Fibroblast of skin of left quadriceps (primary cell): Measurements from ENCODE around the gene PTPN22.

Source experiments
- DNase-seq, 2 experiments: peaks; one replicate each; pipeline ENCODE4 v3.0.0-alpha.2; 2013; ENCODE audit warnings: low read depth in 2 of 2

PTPN22 gene

DNA sequence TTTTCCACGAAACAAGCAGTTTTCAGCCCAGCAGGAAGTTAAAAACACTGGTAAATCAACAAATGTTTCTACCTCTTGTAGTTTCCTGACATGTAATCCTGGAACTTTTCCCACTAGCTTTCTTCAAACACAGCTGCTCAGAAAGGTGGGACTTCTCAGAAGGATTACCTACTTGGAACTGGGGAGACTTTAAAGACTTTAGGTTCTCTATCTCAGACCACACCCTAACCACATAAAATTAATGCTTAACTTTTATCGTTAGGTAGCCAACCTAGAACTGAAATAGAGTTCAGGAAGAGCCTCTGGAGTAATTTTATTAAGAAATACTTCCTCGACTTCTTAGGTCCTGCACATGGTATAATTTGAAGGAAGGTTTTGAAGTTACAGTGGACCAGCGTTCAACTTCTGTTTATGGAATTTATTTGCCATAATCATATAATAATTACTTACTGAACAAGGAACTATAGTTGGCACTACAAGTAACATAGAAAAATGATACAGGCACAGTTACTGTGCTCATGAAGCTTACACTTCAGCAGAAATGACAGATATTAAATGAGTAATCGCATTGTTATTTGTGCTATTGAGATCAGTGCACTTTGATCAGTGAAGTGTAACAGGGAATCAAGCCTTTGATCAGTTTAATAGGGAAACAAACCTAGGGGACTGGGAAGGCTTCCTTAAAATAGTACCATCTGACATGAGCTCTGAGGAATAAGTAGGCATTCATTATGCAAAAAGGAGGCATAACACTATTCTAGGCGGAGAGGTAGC, 16.1 kb upstream of the PTPN22 start, which contains the start of gene BCL2L15:
Gene BCL2L15 (minus strand): TSS at position 180 of the 774 bp plus-strand sequence. CDS start 206 bp downstream, outside the sequence.
- DNase-seq: no peak

DNA sequence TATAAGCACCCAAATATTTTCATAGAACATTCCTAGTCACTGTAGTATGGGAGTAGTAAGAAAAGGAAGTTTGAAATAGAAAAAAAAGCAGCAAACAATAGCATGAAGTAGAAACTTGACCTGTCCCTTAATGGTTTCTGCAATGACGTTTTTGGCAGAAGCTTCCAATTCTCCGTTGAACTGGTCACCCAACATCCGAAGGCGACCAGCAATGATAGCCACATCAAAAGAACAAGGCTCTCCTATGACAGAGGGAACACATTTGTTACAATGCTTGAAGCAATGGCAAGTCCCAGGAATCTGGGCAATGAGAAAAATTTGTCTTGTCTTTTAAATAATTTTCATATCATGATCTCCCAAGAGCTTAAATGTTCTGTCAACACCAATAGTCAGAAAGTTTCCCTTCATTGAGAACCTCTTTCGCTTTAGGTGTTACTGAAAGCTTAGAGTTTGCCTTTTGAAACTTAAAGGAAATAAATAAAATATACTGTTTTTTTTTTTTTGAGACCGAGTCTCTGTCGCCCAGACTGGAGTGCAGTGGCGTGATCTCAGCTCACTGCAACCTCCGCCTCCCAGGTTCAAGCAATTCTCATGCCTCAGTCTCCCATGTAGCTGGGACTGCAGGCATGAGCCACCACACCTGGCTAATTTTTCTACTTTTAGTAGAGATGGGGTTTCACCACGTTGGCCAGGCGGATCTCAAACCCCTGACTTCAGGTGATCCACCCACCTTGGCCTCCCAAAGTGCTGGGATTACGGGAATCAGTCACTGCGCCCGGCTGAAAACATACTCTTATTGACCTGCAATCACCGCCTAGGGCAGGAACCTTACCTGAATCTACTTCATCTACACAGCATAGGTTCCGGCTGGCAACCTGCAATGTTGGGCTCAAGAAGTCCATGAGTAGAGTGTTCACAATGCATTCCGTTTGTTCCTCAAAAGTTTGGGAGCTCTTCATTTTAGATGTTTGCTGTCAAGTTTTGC, 15.2 kb upstream of the PTPN22 start:
- DNase-seq: no peak

DNA sequence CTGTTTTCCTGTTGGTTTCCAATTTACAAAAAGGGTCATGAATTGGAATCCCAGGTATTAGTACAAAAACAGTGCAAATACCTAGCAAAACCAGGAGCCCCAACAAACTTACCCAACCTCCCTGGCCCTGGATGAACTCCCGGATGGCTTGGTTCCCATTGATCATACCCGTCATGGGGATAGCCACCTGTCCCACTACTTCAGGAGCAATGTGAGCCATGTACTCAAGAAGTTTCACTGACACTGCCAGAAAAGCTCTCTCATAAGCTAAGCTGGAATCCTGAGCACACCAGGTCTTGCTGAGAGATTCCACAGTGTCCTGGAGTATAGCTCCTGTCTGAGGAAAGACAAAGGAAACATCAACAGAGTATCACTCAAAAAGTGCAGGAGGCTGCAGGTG, 10.1 kb upstream of the PTPN22 start:
- DNase-seq: no peak

DNA sequence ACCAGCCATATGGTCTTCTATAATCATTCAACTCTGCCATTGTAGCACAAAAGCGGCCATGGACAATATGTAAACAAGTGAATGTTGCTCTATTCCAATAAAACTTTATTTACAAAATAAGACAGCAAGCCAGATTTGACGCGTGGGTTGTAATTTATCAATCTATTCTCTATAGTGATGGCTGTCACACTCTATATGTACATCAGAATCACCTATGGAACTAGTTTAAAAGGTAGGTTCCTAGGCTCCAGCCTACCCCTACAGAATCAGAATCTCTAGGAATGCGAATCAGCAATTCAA, 8.2 kb upstream of the PTPN22 start:
- DNase-seq: no peak

DNA sequence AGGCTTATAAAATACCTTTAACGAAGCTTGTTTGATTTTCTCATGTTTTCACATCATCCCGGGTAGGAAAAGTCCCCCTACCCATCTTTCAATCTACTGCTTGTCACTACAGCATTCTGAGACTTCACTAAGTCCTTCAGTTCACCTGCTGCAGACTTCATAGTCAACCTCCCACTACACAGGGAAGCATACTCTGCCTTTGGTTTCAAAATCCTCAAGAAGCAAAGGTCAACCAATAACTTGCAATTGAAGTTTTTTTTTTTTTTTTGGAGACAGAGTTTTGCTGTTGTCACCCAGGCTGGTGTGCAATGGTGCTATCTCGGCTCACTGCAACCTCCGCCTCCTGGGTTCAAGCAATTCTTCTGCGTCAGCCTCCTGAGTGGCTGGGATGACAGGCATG, 4.7 kb upstream of the PTPN22 start:
- DNase-seq: no peak

DNA sequence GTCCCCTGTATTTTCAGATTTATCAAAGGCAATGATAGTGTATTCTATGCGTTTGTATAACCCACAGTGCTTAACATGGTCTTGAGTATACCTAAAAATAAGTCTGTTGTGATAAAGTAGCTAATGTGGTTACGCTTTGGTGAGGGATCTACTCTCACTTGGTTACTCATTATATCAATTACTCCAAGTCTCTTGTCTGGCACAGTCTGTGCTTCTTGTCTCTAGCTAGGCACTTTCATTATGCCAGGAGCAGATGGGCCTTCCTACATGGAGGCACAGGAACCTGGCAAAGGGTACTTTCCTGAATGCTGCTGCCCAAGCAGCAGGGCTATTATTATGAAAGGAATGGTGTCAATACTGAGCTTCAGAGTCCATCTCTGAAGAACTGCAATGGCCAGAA, 4.2 kb upstream of the PTPN22 start:
- DNase-seq: no peak

DNA sequence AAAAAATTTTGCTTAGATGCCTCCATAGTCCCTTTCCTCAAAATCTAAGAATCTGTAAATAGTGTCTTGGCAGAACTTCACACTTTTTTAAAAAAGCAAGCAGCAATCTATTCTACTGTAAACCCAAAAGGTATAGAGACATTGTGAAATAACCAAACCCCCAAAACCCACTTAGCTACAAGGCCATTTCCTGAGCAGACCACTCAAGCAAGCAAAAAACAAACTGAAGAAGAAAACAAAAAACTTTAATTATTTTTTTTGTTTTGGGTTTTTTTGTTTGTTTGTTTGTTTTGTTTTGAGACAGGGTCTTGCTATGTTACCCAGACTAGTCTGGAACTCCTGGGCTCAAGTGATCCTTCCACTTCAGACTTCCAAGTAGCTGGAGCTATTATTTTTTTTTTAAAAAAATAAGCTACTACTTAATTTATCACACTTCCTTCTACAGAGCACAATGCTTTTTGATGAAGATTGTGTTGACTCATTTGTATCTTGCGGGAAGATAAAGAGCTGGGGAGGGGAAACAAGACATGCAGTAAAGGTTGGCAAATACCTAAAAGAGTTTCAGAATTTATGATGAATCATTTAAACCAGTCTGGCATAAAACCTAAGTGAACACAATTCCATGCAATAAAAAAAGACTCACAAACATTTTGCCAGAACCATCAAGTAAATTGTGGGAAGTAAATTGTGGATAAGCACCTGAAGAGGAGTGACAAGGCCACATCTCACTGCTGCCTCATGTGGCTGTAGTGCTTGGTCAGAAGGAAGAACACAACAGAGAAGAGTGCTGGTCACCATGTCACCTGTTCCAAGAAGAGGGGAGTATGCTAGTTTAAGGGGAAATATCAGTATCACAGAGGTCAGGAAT, 2.7 kb upstream of the PTPN22 start:
- no peak for DNase-seq

DNA sequence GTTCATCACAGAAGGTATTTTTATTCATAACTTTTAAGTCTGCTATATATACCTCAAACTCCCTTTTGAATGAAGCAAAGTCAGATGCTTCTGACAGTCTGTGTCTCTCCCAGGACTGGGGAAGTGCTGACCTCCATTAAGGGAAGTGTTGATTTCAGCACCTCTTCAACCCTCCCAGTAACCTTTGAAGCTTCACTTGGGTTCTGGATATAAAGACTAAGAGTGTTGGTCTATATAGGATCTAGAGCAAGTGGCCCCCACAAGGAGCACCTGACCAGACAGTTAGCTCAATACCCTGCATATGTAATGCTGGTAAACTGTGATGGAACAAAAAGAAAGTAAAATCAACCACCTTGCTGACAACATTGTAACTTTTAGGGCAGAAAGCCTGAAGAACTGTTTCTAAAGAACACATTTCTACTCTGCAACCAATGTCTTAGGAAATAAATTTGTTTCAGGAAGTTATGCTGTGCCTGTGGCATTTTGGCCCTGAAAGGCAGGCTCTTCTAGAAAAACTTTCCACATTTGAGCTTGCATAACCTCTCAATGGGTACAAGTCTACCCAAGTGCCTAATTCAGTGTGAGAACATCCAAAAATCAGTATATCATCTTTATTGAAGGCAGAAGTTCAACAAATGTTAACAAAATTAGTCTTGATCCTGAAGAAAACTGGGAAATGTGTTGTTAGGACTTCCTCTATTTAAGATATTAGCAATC, 865 bp upstream of the PTPN22 start:
- DNase-seq: no peak

DNA sequence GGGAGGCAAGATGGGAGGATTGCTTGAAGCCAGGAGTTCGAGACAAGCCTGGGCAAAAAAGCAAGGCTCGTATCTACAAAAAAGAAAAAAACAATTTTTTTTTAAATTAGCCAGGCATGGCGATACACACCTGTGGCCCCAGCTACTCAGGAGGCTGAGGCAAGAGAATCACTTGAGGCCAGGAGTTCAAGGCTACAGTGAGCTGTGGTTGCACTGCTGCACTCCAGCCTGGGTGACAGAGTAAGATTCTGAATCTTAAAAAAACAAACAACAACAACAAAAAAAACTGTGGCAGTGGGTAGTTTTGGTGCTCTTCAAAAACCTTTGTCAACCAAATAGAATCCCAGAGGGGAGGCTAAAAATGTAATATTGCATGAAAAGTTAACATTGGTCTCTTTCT, 734 bp downstream of the PTPN22 start:
- no peak for DNase-seq

DNA sequence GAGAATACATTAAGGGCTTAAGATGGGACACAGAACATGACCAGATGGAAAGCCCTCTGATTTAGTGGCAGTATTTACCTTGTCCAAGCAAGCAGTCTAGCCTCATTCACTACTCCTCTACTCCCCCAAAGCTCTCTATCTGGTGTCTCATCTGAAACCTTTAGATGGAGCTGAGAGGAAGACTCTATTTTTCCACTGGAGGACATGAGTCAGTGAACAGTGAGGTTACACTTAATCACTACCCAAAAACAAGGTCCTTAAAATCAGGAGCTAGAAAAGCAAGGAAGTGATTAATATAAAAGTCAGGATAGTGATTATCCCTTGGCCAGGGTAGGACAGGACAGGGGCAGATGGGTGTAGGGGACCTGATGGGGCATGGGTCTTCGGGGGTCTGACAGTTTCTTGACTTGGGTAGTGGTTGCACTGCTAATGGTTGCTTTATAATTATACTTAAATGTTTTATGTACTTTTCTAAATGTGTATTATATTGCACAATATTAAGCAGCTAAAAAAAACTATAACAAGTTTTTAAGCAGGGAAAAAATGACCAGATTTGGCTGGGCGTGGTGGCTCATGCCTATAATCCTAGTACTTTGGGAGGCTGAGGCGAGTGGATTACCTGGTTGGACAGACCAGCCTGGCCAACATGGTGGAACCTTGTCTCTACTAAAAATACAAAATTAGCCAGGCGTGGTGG, 3.0 kb downstream of the PTPN22 start:
- no peak for DNase-seq

DNA sequence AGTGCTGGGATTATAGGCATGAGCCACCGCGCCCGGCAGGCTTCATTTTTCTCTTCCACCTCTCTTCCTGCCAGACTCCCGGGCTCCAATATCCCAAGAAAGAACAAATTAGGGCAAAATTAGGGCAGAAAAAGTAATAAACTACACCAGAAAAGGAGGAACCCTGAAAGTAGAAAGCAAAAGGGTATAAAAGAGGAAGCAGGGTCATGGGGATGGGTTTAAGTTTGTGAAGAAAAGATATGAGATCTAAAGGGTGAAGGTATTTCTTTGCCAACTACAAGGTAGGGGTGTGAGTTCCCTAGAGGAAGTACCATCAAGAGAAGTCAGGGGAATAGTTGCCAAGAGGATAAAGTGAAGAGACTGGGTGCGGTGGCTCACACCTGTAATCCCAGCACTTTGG, 9.9 kb downstream of the PTPN22 start:
- DNase-seq: no peak

DNA sequence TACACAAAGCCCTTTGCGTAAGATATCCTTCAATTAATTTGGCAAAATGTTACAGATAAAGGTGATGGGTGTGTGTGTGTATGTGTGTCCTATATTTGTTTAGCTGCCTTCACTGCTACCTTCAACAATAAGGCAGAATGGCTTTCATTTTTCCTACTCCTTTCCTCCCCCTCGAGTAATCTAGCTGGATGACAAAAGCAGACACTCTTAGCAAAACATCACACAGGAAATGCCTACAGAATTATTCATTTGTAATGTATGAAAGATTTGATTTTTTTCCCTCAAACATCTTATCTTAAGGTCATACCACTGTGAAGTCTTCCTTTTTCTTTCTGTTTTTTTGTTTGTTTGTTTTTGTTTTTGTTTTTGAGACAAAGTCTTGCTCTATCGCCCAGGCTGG, 10.6 kb downstream of the PTPN22 start:
- peak; percentile 62 to 69 for DNase-seq

DNA sequence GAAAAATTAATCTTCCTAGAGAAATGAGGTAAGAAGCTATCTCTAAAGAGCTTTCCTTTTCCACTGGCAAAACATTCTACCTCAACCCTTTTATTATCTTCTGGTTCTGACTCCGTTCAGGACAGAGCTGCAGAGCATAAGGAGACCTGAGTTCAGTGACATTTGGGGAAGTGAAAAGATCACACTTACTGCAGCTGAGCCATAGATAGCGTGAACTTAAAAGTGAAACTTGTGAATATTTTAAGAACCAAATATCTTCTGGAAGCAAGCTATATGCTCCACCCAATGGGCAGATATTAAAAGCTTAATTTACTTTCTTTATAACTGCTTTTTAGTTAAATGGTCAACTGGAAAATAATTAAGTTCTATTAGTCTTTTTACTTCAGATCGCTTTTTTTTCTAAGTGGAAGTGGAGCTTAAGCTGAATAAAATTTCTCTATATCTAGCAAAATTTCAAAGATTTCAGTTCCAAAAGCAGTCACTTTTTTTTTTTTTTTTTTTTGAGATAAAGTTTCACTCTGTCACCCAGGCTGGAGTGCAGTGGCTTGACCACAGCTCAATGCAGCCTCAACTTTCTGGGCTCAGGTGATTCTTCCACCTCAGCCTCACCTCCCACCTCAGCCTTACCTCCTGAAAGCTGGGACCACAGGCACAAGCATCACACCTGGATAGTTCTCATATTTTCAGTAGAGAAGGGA, 11.9 kb downstream of the PTPN22 start:
- DNase-seq: no peak

DNA sequence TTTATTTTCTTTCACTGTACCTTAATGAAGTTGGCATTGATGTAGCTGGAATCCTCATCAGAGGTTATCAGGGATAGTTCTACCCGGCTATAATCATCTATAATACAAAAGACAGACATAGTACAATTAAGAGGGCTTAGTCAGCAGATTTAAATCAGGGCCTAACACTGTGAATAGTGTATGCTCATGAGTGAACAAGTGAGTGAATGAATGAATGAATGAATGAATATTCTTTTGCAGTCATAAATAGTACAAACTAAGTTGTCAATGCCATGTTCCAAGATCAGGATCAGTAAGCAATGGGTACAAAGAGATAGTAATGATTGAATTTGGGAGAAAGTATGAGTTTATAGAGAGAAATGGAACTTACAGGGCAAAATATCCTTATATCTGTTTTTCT, 12.5 kb downstream of the PTPN22 start:
- no peak for DNase-seq

DNA sequence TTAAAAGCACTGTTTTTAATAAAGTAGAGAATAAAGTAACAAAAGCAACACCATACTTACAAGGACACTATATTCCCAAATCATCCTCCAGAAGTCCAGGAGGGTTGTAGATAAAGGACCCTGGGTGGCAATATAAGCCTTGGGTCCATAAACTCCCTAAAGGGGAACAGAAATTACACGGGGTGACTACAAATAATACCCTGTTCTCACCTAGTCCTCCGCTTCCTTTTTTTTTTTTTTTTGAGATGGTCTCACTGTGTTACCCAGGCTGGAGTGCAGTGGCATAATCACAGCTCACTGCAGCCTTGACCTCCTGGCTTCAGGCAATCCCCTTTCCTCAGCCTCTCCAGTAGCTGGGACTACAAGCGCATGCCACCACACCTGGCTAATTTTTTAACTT, 13.1 kb downstream of the PTPN22 start:
- DNase-seq: no peak

DNA sequence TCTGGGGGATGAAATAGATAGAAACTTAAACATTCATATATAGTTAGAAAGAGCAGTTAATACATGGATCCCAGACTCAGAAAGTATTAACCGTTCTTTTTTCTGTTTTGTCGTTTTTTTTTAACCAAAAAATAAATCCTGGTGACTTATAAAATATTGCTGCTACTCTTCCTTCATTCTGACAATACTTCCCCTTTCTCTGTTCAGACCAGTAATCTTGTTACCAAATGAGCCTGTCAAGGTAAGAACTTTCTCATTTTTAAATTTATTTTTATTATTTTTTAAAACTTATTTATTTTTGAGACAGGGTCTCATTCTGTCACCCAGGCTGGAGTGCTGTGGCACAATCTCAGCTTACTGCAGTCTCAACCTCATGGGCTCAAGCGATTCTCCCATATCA, 13.7 kb downstream of the PTPN22 start:
- DNase-seq: no peak

DNA sequence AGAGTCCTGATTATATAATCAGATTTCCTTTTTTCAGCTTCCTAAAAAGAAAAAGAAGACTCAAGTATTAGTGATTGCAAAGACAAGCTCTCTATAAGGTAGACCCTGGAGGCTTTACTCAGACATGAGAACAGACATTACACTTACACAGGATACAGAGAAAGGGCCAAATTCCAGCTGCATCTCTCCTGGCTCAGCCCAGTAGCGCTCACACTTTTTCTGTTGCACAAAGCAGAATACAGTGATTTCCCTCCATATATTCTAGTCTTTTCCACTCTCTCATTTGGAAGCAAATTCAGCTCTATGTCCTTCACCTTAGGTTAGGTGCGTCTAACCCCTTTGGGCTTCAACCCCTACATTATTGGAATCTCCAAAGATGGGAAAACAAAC, 15.1 kb downstream of the PTPN22 start:
- DNase-seq: no peak

DNA sequence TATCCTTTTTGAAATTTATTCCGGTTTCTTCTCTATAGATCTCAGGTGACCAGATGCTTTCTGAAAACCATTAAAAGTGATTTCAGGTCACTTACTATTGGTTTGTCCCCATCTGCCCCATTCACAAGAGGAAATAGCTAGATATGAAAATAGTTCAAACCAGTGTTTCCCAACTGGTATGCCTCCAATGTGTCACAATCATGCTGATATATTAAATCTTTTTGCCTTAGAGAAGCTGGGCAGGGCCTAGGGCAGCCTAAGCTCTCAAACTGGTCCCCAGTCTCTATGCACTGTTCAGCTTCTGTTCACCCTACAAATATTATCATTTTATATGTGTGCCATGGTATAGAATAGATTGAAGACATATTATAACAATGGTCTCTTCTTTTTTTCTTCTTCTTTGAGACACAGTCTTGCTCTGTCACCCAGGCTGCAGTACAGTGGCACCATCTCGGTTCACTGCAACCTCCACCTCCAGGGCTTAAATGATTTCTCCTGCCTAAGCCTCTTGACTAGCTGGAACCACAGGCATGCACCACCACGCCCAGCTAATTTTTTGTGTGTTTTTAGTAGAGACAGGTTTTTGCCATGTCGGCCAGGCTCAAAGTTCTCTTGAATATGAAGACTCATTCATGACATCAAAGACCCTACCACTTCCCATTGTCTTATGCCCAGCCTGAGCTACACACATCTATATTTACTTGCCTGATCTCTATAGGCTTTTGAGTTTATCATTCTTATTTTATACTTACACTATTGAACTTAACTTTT, 15.7 kb downstream of the PTPN22 start:
- DNase-seq: no peak

DNA sequence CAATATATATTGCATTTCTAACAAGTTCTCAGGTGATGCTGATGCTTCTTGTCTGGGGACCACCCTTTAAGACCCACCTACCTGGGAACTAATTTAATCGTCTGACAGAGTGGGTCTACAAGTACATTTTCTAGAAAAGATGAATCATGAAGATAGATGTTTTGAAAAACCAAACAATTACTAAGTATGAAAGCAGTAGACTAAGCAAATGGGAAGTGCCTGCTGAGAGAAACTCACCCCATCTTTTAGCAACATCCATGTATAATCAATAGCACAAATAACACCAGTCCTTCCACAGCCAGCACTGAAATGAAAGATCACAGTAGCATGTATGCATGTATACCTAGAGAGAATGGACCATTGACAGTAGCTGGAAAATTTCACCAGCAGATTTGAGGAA, 17.3 kb downstream of the PTPN22 start:
- no peak for DNase-seq
